PC-9 (cell line): ENCODE results near the gene PERCC1.

Experiments used
- CTCF ChIP-seq: fragments of 200-600 bp; sonication (generic); conservative IDR thresholded peaks from 2 replicates; pipeline ENCODE4 v1.6.1; 2017; ENCODE audit warnings: mixed run types, antibody characterized with exemption, mild to moderate bottlenecking, moderate library complexity
- EZH2 ChIP-seq: fragments of 200-600 bp; sonication (generic); IDR thresholded peaks from 2 replicates; pipeline ENCODE4 v1.8.0; 2017; ENCODE audit warnings: antibody characterized with exemption, low read depth

- TF ChIP-seq CTCF = no peak
- TF ChIP-seq EZH2 = no peak
Observed at GRCh38 chr16:1474796-1475551, 44.1 kb downstream of the PERCC1 start, which contains the start of gene CLCN7.
